ENCODE data around the gene CITED4.

- TF ChIP-seq IRF2 (CRISPR knock-in tag; IDR thresholded peaks at IDR 0.05) (no peak), CBX5 (IDR thresholded peaks at IDR 0.05; ENCODE audit: borderline replicate concordance, low read depth) (no peak), ETV5 (CRISPR knock-in tag; IDR thresholded peaks at IDR 0.05; ENCODE audit: low read depth) (no peak), STAG1 (CRISPR knock-in tag; IDR thresholded peaks at IDR 0.05; ENCODE audit: borderline replicate concordance) (no peak), NCOR1 (IDR thresholded peaks at IDR 0.05) (no peak), NR2F6 (CRISPR knock-in tag; IDR thresholded peaks at IDR 0.05) (no peak), POLR2A (conservative IDR thresholded peaks at IDR 0.05) (no peak), MCM7 (IDR thresholded peaks at IDR 0.05) (no peak), ELK1 (CRISPR knock-in tag; IDR thresholded peaks at IDR 0.05) (no peak), JUNB (CRISPR knock-in tag; conservative IDR thresholded peaks at IDR 0.05) (no peak)
Observed at GRCh38 chr1:40890771-40891170, 28.6 kb upstream of the CITED4 start.

Data from K562 (cell line).